Vagina (tissue), 2 donors: ENCODE measurements around the gene SLC24A3. TPM values are rescaled to one million over a fixed set of nuclear protein-coding genes. Genes with fewer than 3 reads are reported as not detected.

Experiments
- DNase-seq, 2 donors: peaks; one replicate each; pipeline ENCODE4 v3.0.0-alpha.2; 2017; ENCODE audit errors: extremely low spot score in 2 of 2
- H3K27ac ChIP-seq: fragments of 200-600 bp; sonication (generic); one replicate; pipeline ENCODE4 v1.5.1; 2019
- H3K27me3 ChIP-seq: fragments of 200-600 bp; sonication (generic); one replicate; pipeline ENCODE4 v1.5.1; 2019
- H3K36me3 ChIP-seq, 2 donors: fragments of 200-600 bp; sonication (generic); one replicate each; pipeline ENCODE4 v1.5.1; 2017 to 2019
- H3K4me1 ChIP-seq: fragments of 200-600 bp; sonication (generic); one replicate; pipeline ENCODE4 v1.5.1; 2019
- H3K4me3 ChIP-seq, 2 donors: fragments of 200-600 bp; sonication (generic); 1 replicate in 1 of 2; 2 replicates in 1 of 2; pipeline ENCODE4 v1.5.1; 2016 to 2019
- H3K9me3 ChIP-seq: fragments of 200-600 bp; sonication (generic); one replicate; pipeline ENCODE4 v1.5.1; 2019
- CTCF ChIP-seq, 3 experiments: fragments of 450-650 bp in 2 of 3; fragments of 200-600 bp in 1 of 3; sonication (generic) in 1 of 3; IDR thresholded peaks; one replicate each; pipeline ENCODE4 v1.5.1; 2017 to 2019; ENCODE audit warnings: antibody characterized with exemption in 3 of 3, mild to moderate bottlenecking in 2 of 3, moderate library complexity in 2 of 3
- POLR2A ChIP-seq, 2 donors: fragments of 450-650 bp; IDR thresholded peaks; one replicate each; pipeline ENCODE4 v1.6.1; 2017; ENCODE audit warnings: antibody characterized with exemption in 2 of 2, mild to moderate bottlenecking in 2 of 2, moderate library complexity in 2 of 2
- POLR2AphosphoS5 ChIP-seq, 2 donors: sonication (generic); formaldehyde crosslinking; IDR thresholded peaks; one replicate each; pipeline ENCODE4 v1.9.0; 2017; ENCODE audit warnings: antibody characterized with exemption in 2 of 2, mild to moderate bottlenecking in 2 of 2, low read depth in 1 of 2; ENCODE audit not compliant: insufficient read depth in 1 of 2
- intact Hi-C: fragments of 100-400 bp; cut with DNase I; formaldehyde crosslinking; loops from one replicate; pipeline ENCODE4 v1.15.1; 2023
- total RNA-seq: library from RNA; depleted of rRNA; stranded (reverse); fragments of >200 nt; gene quantifications from one replicate; pipeline ENCODE4 v1.2.3, GENCODE V29; 2016

The SLC24A3 gene
- total RNA-seq, 1 donor from 2014 or later, result 12.3 TPM

DNA sequence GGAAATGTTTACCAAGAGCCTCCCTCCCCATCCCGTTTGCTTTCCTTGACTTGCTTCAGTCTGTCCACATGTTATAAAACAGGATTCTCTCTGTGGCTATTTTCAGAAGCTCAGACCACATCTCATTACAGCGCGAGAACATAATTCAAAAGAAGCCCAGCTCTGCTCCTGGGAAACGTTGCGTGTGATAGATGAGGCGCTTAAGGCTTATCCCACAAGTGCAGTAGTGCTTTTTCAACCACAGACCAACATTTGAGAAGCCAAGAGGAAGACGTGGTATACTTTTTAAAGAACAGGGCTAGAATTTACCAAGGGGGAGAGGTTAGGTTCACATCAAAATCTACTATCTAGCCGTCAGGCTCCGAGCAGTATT is 239.5 kb downstream of the SLC24A3 start:
- Histone ChIP-seq H3K27me3 (no peaks in the 10 kb centered on the region), H3K4me1 (peaks cover 34% of the 10 kb centered on the region), H3K9me3 (no peaks in the 10 kb centered on the region), H3K4me3 (no peak overlapping the region), H3K36me3 (no peaks in the 10 kb centered on the region), H3K27ac (no peak overlapping the region)
- intact Hi-C loops, result no loop called here
- no peak for TF ChIP-seq POLR2AphosphoS5 (IDR thresholded peaks at IDR 0.05; ENCODE audit: insufficient read depth in 1 of 2, low read depth in 1 of 2)
- no peak for TF ChIP-seq POLR2A (IDR thresholded peaks at IDR 0.05)
- no peak for TF ChIP-seq CTCF (IDR thresholded peaks at IDR 0.05)
- no peak for DNase-seq

GRCh38 chr20:19453410-19453809 is 241.0 kb downstream of the SLC24A3 start:
- intact Hi-C loops, result no loop called here
- no peak for DNase-seq
- Histone ChIP-seq H3K9me3 (no peaks in the 10 kb centered on the region), H3K36me3 (no peaks in the 10 kb centered on the region), H3K27ac (no peak overlapping the region), H3K4me3 (no peak overlapping the region), H3K4me1 (peaks cover 45% of the 10 kb centered on the region), H3K27me3 (no peaks in the 10 kb centered on the region)
- no peak for TF ChIP-seq CTCF (IDR thresholded peaks at IDR 0.05)
- no peak for TF ChIP-seq POLR2AphosphoS5 (IDR thresholded peaks at IDR 0.05; ENCODE audit: insufficient read depth in 1 of 2, low read depth in 1 of 2)
- no peak for TF ChIP-seq POLR2A (IDR thresholded peaks at IDR 0.05)

- Histone ChIP-seq H3K4me1 (peaks cover 41% of the 10 kb centered on the region), H3K9me3 (no peaks in the 10 kb centered on the region), H3K4me3 (no peak overlapping the region), H3K36me3 (no peaks in the 10 kb centered on the region), H3K27ac (no peak overlapping the region), H3K27me3 (no peaks in the 10 kb centered on the region)
- intact Hi-C loops, result no loop called here
- no peak for DNase-seq
- TF ChIP-seq POLR2AphosphoS5 (IDR thresholded peaks at IDR 0.05; ENCODE audit: insufficient read depth in 1 of 2, low read depth in 1 of 2), result no peak
- TF ChIP-seq POLR2A (IDR thresholded peaks at IDR 0.05), result no peak
- no peak for TF ChIP-seq CTCF (IDR thresholded peaks at IDR 0.05)
Observed at GRCh38 chr20:19453862-19454261, 241.4 kb downstream of the SLC24A3 start.

GRCh38 chr20:19456595-19457395 is 244.4 kb downstream of the SLC24A3 start:
- H3K27me3 ChIP-seq, result no peaks in the 10 kb centered on the region
- no peak overlapping the region for H3K27ac ChIP-seq
- TF ChIP-seq POLR2A (IDR thresholded peaks at IDR 0.05), result no peak
- TF ChIP-seq CTCF (IDR thresholded peaks at IDR 0.05), result no peak
- TF ChIP-seq POLR2AphosphoS5 (IDR thresholded peaks at IDR 0.05; ENCODE audit: insufficient read depth in 1 of 2, low read depth in 1 of 2), result no peak
- H3K4me1 ChIP-seq, result peaks cover 29% of the 10 kb centered on the region
- H3K36me3 ChIP-seq, result no peaks in the 10 kb centered on the region
- H3K4me3 ChIP-seq, result no peak overlapping the region
- no peak for DNase-seq
- intact Hi-C loops, result no loop called here
- H3K9me3 ChIP-seq, result no peaks in the 10 kb centered on the region

- Histone ChIP-seq H3K4me1 (peaks cover 29% of the 10 kb centered on the region), H3K27me3 (no peaks in the 10 kb centered on the region), H3K4me3 (no peak overlapping the region), H3K9me3 (no peaks in the 10 kb centered on the region), H3K36me3 (no peaks in the 10 kb centered on the region), H3K27ac (no peak overlapping the region)
- TF ChIP-seq CTCF (IDR thresholded peaks at IDR 0.05) (no peak), POLR2A (IDR thresholded peaks at IDR 0.05) (no peak), POLR2AphosphoS5 (IDR thresholded peaks at IDR 0.05; ENCODE audit: insufficient read depth in 1 of 2, low read depth in 1 of 2) (no peak)
- intact Hi-C loops, result no loop called here
- DNase-seq, result no peak
Observed at GRCh38 chr20:19457611-19458010, 245.2 kb downstream of the SLC24A3 start.
